GM19395 (cell line): ENCODE results near the gene TMBIM1.

Experiments
- ATAC-seq: cut with Tn5 transposase; IDR thresholded peaks from one replicate; pipeline ENCODE4 v1.9.1; 2021; ENCODE audit warnings: mild to moderate bottlenecking, moderate library complexity; ENCODE audit not compliant: unreplicated experiment

The TMBIM1 gene

DNA sequence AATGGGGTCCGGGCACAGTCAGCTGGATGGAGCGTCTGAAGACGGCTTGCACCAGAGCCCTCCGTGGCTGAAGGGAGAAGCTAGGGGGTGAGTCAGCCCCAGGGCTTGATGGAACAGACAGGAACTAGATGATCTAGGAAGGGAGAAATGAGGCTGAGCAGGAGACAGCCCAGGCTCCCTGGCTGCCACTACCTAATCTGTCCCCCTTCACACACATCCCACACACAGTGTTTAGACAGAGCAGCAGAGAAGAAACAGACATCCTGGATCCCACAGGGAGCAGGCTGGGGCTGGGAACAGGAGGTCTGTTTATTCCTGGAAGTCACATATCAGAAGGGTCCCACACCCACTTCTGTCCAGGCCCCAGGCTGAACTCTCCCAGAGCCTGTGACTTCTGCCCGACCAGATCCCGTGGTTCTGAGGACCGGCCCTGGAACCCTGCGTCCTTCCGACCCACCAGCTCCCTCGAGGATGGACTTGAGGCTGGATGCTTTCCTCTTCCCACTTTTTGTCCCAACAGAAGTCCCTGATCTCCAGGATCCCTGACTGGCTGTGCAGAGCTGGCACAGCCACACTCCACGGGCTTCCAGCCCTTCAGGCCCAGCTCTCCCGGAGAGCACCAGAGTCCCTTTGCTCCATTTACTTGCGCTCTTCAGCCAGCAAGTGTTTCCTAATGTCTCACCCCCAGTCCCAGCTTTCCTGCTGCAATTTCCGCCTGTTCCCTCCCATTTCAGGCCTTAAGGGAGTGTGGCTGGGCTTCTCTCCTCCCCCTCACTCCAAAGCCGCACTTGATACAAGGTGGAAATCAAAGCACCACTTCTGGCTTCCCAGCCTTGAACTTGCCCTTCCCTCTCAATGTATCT, 33.0 kb downstream of the TMBIM1 start:
- ATAC-seq = no peak

DNA sequence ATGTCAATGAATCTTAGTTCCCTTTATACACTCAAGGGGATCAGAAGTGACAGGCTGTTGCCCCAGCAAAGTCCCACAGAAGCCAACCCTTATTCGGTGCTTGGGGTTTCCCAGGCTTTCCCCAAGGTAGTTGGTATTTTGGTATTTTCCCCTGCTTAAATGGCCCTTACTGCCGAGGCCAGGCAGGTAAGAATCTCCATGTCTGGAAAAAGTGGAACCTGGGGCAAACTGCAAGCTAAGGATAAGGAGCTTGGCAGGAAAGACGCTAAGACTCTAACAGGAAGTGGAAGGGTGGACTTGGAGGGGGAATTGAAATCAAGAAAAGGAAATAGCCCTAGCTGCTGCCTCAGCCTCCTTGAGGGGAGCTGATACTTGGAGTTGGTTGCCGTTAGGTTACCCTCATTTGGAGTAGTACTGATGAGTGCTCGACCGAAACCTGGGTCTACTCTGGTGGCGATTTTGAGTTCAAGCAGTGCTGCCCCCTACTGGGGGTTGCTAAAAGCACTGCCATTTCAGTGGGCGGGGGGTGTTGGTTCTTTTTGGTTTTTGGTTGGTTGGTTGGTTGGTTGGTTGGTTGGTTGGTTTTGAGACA, 34.8 kb downstream of the TMBIM1 start:
- ATAC-seq = peak; percentile 83

DNA sequence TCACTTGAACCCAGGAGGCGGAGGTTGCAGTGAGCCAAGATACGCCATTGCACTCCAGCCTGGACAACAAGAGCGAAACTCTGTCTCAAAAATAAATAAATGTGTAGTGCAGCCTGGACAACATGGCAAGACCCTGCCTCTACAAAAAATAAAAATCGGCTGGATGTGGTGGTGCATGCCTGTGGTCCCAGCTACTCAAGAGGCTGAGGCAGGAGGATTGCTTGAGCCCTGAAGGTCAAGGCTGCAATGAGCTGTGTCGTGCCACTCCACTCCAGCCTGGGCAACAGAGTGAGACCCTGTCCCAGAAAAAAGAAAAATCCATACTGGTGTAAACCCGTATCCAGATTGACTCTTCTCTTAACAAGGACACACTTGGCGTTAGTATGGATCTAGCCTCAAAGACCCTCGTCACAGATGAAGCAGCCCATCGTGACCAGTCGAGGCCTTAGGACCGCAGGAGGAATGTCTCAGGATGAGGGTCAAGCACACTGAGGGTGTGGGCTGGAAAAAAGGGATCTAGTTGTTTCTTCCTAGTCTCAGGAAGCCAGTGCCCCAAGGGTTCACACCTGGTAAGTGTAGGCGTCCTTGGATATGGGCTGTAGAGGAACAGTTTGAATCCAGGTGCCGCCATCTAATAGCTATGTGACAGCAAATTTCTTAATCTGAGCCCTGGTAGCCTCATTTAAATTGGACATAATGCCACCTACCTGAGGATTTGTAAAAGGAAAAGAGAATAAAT, 35.5 kb downstream of the TMBIM1 start:
- ATAC-seq = peak; percentile 1

DNA sequence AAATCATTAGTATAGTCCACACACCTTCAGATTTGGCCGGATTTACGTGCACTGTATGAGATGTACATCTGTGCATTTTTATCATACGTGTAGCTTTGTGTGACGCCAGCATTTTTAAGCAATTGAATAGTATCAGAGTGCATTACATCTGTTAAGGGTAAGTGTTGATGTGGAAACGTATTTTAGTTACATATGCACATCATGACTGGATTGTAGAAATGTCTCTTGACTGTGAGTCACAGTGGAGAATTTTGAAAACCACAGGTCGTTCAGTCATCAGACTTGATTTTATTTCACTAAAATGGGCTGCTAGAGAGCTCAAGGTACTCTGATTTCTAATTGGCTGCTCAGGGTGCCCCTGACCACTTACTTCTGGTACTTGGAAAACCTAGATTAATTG, 36.9 kb downstream of the TMBIM1 start:
- ATAC-seq = no peak

DNA sequence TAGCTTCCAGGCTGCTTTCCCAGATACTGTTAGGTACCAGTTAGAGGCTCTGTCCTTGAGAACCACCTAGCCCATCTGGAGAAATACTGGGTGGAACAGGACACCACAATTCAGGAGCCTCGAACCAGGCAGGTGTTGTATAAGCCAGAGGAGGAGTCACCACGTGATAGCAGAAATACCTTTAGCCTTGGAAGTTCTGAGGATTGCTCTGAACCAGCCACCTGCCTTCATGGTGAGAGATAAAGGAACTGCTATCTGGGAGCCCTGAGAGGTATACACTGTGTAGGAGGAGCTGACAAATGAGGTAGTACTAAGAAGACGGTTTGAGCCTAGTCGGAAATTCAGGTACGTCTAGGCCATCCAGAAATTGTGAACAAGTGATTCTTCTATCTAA, 39.1 kb downstream of the TMBIM1 start:
- ATAC-seq = no peak

DNA sequence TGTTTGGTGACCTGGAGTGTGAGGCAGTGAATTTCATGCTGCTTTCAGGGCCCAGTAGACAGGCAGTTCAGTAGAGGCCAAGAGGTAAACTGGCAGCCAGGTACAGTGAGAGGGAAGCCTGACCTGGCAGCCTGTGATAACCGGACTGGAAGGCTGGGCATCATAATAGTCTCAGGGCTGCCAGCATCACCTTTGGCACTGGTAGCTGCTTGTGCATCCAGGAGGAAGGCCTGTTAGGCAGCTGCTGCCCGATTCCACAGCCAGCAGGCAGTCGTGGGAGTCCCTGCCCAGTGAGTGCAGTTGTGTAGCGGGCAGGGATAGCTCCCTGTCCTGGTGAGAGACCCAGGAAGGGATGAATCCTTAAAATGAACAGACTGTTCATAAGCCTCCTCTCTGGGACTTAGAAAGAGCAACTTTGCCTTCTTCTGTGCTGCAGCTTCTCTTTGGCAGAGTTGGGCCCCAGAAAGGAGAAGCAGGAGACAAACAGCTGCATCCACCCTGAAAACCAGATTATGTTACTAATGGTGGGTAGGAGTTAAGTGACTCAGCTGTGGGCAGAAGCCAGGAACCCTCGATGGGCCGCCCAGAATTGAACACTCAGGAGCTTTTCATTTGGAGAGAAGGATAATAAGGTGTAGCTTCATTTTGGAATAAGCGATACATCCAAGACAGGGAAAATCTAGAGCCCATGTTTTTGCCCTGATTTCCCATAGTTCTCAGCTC, 39.6 kb downstream of the TMBIM1 start:
- ATAC-seq = no peak

DNA sequence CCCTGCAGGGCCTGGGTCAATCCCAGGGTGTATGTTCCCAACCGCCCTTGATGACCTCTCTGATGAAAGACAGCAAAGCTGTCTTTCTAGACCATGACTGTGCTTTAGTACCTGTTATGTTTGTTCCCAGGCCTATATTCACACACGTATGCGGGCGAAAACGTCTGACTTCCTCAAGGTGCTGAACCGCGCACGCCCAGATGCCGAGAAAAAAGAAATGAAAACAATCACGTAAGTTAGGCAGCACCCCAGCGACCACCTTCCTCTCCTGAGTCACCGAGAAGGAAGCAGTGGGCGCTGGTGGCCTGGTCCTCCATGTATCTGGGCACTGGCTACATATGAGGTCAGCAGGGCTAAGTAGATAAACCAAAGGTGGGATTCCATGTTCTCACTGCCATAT, 42.6 kb downstream of the TMBIM1 start:
- no peak for ATAC-seq

DNA sequence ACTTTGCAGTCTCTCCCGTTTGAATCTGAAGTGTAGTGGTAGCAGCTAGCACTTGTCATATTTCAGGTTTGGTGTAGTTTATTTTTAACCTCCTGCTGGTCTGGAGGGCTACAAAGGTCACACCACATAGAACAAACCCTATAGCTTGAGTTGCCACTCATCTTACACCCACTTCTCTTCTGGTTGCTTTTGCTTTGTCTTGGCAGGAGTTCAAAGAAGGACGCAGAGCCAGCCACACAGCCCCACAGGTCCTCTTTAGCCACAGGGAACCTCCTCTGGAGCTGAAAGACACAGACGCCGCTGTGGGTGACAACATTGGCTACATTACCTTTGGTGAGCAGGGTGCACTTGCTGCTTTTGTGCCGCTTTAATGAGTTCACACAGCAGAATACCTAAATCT, 47.1 kb downstream of the TMBIM1 start:
- no peak for ATAC-seq

DNA sequence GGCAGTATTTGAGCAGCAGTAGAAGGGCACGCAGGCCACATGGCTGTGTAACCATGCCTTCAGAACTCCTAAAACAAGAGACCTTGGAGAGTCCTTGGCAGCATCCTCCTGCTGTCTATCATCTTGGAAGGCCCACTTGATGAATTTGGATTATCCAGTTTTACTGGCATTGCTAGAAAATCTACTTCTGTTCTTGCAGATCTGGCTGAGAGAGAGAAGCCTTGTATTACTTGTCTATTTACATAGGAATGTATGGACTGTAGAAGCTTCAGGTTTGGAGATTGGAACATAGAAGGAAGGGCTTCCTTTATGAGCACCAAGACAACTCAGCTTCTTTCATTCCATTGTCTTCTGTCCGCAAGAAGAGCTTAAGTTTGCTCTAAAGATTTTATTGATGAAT, 47.6 kb downstream of the TMBIM1 start:
- no peak for ATAC-seq

DNA sequence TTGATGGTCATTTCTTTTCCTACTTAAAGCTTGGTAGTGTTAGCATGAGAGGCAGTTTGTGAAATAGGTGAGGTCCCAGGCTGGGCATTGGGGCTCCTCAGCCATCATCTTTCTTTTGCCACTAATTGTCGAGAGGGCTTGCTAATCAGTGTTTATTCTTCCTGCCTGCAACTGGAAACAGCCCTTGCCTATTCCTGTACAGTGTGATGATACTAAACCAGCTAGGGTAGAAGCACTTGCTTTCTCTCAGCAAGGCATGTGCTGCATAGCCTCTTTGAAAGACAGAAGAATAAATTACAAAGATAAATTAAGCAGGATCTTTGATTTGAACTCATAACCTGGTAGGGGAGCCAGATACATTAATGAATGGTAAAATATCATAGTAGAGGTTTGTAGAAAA, 48.1 kb downstream of the TMBIM1 start:
- no peak for ATAC-seq

DNA sequence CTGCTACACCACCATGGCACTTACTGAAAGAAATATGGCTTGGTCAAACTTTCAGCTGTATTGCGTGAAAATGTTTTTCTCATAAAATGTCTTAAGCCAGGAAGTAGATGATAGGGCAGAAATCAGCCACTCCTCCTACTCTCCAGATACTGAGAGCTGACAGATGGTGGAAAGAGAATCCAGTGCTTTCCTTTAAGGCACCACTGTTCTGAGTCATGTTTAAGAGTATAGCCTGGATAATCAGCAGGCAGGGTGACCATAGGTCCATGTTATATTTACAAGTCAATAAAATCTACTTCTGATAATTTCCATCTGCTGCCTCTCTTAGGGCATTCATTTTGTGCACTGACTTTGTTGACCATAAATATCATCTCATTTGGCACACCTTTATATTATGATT, 53.4 kb downstream of the TMBIM1 start:
- ATAC-seq = no peak

DNA sequence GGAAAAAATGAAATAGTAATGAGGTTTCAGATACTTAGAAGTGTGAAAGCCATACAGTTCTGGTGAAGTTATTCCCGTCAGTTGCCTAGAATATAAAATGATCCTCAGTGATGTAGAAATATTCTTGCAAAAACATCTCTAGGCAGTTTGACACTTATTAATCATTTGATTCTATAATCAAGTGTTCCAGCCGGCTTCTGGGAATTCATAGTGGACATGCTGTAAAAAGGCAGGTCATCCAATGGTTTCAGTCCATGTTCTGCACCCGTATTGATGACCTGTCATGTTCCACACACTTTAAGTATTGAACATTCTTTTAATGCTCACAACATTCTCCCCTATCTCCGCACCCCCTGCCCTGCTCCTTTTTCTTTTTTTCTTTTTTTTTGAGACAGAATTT, 55.5 kb downstream of the TMBIM1 start:
- ATAC-seq = no peak

DNA sequence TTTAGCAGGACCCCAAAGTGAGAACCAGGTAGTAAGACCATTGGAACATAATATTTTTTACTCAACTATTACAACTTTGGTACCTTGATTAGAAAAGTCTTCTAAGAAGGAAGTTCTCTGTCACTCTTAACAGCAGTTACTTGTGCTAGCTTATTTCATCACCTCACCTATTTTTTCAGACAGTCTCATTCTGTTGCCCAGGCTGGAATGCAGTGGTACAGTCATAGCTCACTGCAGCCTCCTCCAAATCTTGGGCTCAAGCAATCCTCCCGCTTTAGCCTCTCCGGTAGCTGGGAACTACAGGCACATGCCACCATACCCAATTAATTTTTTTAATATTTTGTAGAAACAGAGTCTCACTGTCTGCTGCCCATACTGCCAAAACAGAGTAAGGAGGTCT, 57.3 kb downstream of the TMBIM1 start:
- ATAC-seq = no peak

DNA sequence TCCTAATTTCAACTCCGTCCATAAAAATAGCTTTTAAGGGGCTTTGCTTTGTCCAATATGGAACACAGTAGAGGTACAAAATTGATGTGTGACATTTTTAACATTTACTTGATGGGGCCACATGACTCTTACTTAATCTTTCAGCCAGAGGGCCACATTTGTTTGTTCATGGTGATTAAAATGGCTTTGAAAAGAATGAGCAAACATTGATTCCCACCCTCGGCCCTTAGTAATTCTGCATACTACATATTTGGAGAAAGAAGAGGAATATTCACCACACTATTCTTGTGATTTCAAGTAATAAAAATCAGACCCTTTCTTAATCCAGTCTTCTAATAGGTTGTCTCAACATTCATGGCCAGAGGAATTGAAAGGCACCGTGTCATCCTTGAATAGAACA, 57.8 kb downstream of the TMBIM1 start:
- no peak for ATAC-seq

DNA sequence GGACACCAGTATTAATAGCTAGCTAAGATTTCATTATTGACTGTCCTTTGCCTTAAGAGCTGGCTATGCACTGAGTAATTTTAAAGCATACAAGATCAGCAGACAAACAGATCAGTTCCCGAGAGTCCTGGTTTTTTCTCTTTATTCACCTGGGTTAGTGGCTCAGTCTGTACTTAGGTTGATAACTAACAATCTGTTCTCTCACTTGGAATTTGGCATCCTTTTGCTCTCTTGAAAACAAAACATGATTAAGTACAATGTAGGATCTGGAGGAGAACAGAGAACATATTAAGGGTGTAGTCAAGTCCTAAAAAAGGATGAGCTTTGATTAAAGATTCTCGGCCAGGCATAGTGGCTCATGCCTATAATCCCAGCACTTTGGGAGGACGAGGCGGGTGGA, 58.8 kb downstream of the TMBIM1 start:
- no peak for ATAC-seq

DNA sequence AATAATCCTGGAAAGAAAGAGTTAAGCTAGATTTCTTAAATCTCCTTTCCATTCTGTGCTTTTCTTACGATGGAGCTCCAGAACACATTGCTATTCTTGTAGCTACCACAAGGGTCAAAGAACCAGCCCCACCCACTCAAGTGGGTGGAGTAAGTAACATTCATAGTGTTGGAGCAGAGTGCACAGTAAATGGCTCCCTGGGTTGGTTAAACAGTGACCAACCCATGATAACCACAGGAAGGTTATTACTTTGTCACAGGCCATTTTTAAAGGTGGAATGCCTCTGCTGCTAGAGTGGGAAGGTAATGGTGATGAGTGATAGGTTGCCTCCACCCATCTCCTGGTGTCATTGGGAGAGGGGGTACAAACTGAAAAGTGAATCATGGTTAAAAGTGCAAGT, 61.4 kb downstream of the TMBIM1 start:
- ATAC-seq = peak; percentile 64

DNA sequence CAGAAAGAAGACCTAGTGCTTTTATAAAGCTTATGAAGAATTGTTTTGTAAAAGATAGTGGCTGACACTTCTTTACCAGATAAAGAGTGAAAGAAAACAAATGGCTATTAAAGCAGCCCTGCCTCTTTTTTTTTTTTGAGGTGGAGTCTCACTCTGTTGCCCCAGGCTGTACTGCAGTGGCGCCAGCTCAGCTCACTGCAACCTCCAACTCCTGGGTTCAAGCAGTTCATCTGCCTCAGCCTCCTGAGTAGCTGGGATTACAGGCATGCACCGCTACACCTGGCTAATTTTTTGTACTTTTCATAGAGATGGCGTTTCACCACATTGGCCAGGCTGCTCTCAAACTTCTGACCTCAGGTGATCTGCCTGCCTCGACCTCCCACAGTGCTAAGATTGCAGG, 62.5 kb downstream of the TMBIM1 start:
- ATAC-seq = no peak

DNA sequence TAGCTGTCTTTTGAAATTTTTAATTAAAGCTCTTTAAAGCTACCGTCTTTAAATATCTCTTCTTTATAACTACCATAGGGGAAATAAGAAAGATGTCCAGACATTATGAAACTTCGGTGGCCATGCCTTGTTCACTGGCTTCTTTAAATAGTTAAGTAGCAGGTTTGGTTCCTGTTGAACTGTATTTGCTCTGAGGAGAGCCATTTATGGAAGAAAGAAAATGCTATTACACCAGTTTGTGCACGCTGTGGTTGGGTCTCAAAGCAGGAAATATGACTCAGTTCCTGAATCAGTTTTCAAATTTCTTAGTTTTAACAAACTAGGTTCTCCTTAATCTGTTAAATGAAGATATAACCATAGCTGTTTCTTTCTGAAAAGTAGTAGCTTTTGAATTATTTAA, 63.1 kb downstream of the TMBIM1 start:
- peak; percentile 90 for ATAC-seq

DNA sequence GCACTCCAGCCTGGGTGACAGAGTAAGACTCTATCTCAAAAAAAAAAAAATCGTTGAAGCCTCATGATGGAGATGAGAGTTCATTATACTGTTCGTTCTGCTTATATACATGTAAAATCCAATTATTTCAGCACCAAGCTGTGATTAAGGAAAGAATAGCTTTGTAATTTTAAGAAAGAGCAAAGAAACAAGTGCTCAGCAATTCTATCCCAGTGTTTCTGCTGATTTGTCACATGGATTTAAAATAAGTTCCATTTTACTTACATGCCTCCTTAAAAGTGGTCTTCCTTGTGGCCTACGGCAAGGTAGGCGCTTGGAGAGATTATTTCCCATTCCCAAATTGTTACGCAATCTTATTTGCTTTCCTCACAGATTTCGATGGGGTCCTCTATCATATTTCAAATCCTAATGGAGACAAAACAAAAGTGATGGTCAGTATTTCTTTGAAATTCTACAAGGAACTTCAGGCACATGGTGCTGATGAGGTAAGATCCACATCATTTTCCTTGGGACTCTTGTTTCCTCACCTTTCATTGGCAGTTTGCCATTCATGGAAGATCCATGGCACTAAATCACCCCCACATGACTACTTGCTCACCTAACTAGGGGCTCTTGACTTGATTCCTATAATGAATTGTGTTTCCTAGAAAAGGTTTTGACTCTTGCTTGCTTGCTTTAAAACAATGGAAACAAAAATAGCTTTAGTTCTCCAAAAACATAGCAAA, 63.8 kb downstream of the TMBIM1 start:
- no peak for ATAC-seq

DNA sequence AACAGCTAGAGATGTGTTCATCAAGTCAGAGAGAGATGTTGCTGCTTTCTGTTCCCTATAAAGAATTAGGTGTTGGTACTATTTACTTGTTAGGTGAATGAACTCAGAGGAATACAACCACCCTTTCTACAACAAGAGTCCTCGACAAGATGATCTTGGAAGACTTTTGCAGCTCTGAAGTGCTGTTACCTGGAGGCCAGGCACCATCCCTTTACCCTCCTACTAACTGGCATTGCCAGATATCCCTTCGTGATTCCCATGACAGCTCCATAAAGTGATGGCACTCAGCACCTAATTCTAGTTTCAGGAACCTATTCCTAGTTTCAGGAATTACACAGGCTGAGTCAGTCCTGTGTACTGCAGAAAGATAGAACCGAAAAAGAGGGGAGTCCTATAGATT, 65.4 kb downstream of the TMBIM1 start:
- ATAC-seq = no peak
